Calu3 (cell line): ENCODE data around the gene SLC27A3. TPM values are rescaled to one million over a fixed set of nuclear protein-coding genes. Genes with fewer than 3 reads are reported as not detected.

ENCODE experiments used
- Bru-seq: library from RNA; stranded (reverse); fragments of 400-500 nt; gene quantifications from one replicate; lab custom pipeline; 2021; lab: Mats Ljungman, UMichigan
- BruChase-seq, 2 experiments: library from RNA; stranded (reverse); fragments of 400-500 nt; gene quantifications; one replicate each; lab custom pipeline; 2021; lab: Mats Ljungman, UMichigan
- BruUV-seq: library from RNA; stranded (reverse); fragments of 400-500 nt; replicated peaks from 2 replicates; lab custom pipeline; 2021; lab: Mats Ljungman, UMichigan
- CTCF ChIA-PET: fragments of 300-600 bp; sonication (Branson Sonifier 250); formaldehyde crosslinking; loops from one replicate; lab custom pipeline; 2022; ENCODE audit warnings: antibody characterized with exemption; lab: Charles Lee
- DNase-seq: peaks from one replicate; pipeline ENCODE4 v3.0.0; 2022
- H3K27ac Mint-ChIP-seq: one replicate; pipeline ENCODE4 v1.8.0; 2022; ENCODE audit warnings: mixed read lengths; ENCODE audit not compliant: unreplicated experiment
- H3K27me3 Mint-ChIP-seq: one replicate; pipeline ENCODE4 v1.8.0; 2022; ENCODE audit warnings: mixed read lengths; ENCODE audit not compliant: unreplicated experiment
- H3K36me3 Mint-ChIP-seq: one replicate; pipeline ENCODE4 v1.8.0; 2022; ENCODE audit warnings: mild to moderate bottlenecking, moderate library complexity, mixed read lengths; ENCODE audit not compliant: insufficient read depth, unreplicated experiment
- H3K4me1 Mint-ChIP-seq: one replicate; pipeline ENCODE4 v1.8.0; 2022; ENCODE audit warnings: mild to moderate bottlenecking, low read depth, mixed read lengths; ENCODE audit not compliant: unreplicated experiment
- H3K4me3 Mint-ChIP-seq: one replicate; pipeline ENCODE4 v1.8.0; 2022; ENCODE audit warnings: mild to moderate bottlenecking, low read depth, moderate library complexity, mixed read lengths; ENCODE audit not compliant: unreplicated experiment
- H3K9me3 Mint-ChIP-seq: one replicate; pipeline ENCODE4 v1.8.0; 2022; ENCODE audit warnings: low read depth, mixed read lengths; ENCODE audit not compliant: unreplicated experiment
- intact Hi-C: fragments of 100-400 bp; cut with micrococcal nuclease; formaldehyde crosslinking; loops from one replicate; pipeline ENCODE4 v1.10.0; 2022; ENCODE audit not compliant: unreplicated experiment
- long read RNA-seq: library from polyadenylated mRNA; stranded (forward); transcript quantifications from one replicate; pipeline ENCODE4 v2.0.0, GENCODE V29; 2022
- total RNA-seq: library from RNA; stranded (reverse); gene quantifications from 2 replicates; pipeline ENCODE4 v1.2.3, GENCODE V29; 2022
- TF ChIP-seq, protein P1 (sequence below): fragments of 200-600 bp; IDR thresholded peaks from one replicate; pipeline ENCODE4 v1.8.0; 2022; ENCODE audit warnings: antibody characterized with exemption; ENCODE audit not compliant: unreplicated experiment

Gene SLC27A3, protein sequence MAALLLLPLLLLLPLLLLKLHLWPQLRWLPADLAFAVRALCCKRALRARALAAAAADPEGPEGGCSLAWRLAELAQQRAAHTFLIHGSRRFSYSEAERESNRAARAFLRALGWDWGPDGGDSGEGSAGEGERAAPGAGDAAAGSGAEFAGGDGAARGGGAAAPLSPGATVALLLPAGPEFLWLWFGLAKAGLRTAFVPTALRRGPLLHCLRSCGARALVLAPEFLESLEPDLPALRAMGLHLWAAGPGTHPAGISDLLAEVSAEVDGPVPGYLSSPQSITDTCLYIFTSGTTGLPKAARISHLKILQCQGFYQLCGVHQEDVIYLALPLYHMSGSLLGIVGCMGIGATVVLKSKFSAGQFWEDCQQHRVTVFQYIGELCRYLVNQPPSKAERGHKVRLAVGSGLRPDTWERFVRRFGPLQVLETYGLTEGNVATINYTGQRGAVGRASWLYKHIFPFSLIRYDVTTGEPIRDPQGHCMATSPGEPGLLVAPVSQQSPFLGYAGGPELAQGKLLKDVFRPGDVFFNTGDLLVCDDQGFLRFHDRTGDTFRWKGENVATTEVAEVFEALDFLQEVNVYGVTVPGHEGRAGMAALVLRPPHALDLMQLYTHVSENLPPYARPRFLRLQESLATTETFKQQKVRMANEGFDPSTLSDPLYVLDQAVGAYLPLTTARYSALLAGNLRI
- total RNA-seq (9.0 and 11.9 TPM in 2 replicates), Bru-seq, nascent RNA (percentile 32 among the genes with signal in this experiment), BruChase-seq, experiment 1, labeled RNA remaining after a 6-hour chase (percentile 42 among the genes with signal in this experiment), BruChase-seq, experiment 2, labeled RNA remaining after a 2-hour chase (percentile 44 among the genes with signal in this experiment)
- long read RNA-seq, transcript SLC27A3-201 (10 exons, 3,351 nt) = major isoform, 6 of 12 reads
- long read RNA-seq, partial matches to known transcripts = 0 of 12 reads
- long read RNA-seq, other reads (novel, unspliced or antisense) = 6 of 12 reads

DNA sequence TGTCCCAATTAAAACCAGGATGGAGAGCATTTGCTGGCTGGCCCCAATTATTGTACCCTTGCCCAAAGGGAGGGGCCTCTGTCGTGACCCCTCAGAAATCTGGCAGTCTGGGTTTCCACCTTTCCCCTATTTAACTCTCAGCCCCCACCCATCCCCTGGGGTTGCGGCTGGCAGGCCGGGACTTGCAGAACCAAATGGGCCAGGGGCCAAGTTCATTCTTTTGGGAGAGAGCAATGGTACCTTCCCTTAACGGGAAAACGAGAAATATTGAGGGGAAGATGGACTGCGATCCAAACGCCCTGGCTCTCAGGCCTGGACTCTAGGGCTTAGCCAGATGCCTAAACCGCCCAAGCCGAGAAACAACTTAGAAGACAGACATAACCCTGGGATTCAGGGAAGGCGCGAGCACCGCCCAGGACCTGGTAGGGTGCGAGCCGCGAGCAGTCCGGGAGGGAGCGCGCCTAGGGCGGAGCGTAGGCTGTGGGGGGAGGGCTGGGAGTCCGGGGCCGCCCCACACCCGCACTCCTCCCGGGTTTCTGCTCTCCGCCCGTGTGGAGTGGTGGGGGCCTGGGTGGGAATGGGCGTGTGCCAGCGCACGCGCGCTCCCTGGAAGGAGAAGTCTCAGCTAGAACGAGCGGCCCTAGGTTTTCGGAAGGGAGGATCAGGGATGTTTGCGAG is at the start of gene SLC27A3:
Gene SLC27A3 (plus strand): TSS at position 628 of the 678 bp plus-strand sequence. CDS start 91 bp downstream, outside the sequence.
- peaks cover 45% of the 10 kb centered on the region for H3K36me3 Mint-ChIP-seq
- H3K9me3 Mint-ChIP-seq = no peaks in the 10 kb centered on the region
- CTCF ChIA-PET = interaction anchor here (0.6 to 1.4 kb wide), 5 partner anchors 18 to 498 kb away, joined by 3 to 4 read pairs (median 3); partner anchors contain the start of gene S100A13
- H3K4me3 Mint-ChIP-seq = peak within 1 kb of the TSS; percentile 74
- peaks cover 6% of the 10 kb centered on the region for H3K4me1 Mint-ChIP-seq
- DNase-seq = peak; percentile 42
- H3K27me3 Mint-ChIP-seq = peaks cover 12% of the 10 kb centered on the region
- BruUV-seq = no TSS peak
- intact Hi-C loops = no loop called here
- H3K27ac Mint-ChIP-seq = no peak within 1 kb of the TSS
- TF ChIP-seq, protein P1, sequence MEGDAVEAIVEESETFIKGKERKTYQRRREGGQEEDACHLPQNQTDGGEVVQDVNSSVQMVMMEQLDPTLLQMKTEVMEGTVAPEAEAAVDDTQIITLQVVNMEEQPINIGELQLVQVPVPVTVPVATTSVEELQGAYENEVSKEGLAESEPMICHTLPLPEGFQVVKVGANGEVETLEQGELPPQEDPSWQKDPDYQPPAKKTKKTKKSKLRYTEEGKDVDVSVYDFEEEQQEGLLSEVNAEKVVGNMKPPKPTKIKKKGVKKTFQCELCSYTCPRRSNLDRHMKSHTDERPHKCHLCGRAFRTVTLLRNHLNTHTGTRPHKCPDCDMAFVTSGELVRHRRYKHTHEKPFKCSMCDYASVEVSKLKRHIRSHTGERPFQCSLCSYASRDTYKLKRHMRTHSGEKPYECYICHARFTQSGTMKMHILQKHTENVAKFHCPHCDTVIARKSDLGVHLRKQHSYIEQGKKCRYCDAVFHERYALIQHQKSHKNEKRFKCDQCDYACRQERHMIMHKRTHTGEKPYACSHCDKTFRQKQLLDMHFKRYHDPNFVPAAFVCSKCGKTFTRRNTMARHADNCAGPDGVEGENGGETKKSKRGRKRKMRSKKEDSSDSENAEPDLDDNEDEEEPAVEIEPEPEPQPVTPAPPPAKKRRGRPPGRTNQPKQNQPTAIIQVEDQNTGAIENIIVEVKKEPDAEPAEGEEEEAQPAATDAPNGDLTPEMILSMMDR = no peak

DNA sequence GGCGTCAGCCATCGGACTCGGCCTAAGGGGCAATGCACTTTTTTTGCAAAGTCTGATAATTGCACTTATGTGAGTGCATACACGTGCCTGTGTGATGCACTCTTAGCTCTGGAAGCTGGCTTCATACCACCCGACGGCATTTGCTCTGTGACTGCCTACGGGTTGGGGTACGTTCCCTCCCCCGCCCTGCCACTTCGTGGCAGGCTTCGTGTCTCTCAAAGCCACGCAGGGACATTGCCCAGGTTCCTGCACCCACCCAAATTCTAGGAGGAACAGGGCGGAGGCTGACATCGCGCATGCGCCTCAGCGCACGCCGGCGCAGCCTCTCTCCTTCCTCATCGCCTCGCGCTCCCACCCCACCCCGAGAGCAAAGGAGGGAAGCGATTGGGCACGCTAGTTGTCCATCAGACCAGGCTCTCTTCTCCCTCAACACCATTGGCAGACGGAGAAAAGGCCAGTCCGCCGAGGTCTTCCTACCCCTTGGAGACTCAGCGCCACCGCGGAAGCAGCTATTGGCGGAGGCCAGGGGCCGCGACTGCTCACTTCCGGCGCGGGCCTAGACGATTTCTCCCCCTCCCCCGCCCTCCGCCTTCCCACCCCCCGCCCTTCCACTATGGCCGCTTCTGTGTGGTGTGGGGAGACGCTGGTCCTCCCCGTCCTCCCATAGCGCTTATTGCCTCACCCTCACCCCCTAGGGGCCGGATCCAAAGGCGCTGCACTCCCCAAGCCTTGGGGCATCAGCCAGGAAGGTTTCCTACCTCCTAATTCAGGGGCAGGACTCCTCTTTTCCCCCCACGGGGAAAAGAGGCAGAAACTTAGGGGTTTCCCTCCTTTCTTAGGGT is 47.5 kb upstream of the SLC27A3 start, which contains the start of gene INTS3:
Gene INTS3 (plus strand): TSS at position 588 of the 842 bp plus-strand sequence. CDS start 585 bp downstream, outside the sequence.
- H3K4me1 Mint-ChIP-seq = peaks cover 37% of the 10 kb centered on the region
- H3K9me3 Mint-ChIP-seq = no peaks in the 10 kb centered on the region
- DNase-seq = peak; percentile 99
- BruUV-seq = no TSS peak
- TF ChIP-seq, protein P1 = no peak
- no peaks in the 10 kb centered on the region for H3K27me3 Mint-ChIP-seq
- peaks cover 36% of the 10 kb centered on the region for H3K36me3 Mint-ChIP-seq
- CTCF ChIA-PET = interaction anchor here (0.6 to 1.0 kb wide), 15 partner anchors 12 to 832 kb away, joined by 3 to 9 read pairs (median 4); partner anchors contain the start of genes ILF2 and NPR1
- H3K4me3 Mint-ChIP-seq = peak within 1 kb of the TSS; percentile 89
- intact Hi-C loops = no loop called here
- peak within 1 kb of the TSS; percentile 95 for H3K27ac Mint-ChIP-seq

DNA sequence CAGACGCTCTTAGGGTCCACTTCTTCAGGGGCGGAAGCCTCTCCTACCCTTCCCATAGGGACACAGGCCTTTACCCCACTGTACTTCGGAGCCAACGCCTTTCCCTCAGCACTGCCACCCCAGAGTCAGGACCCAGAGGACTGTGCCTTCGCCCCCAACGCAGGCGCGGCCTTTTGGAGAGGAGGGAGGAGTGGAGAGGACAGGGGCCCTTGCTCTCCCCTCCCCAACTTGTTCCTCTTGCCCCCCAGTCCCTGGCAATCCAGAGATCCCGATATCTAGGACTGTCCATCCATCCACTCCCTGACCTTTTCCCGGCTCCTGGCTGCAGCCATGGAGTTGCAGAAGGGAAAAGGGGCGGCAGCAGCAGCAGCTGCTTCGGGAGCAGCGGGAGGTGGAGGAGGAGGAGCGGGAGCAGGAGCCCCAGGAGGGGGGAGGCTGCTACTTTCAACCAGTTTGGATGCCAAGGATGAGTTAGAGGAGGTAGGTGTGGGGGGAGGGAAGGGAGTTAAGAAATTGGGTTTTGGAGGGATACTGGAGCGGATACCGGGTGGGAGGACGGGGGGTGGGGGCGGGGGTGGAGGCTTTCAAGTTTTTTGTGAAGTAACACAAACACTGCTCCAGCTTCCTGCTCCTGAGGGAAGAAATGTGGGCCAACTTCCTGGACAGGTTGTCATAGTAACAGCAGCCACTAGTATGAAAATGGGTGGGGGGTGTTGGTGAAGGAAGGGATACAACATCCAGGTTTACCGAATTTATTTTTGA is 46.7 kb upstream of the SLC27A3 start:
- peak overlapping the region; percentile 89 for H3K4me3 Mint-ChIP-seq
- peak; percentile 36 for DNase-seq
- intact Hi-C loops = no loop called here
- H3K36me3 Mint-ChIP-seq = peaks cover 41% of the 10 kb centered on the region
- H3K27ac Mint-ChIP-seq = peak overlapping the region; percentile 95
- H3K27me3 Mint-ChIP-seq = no peaks in the 10 kb centered on the region
- peaks cover 37% of the 10 kb centered on the region for H3K4me1 Mint-ChIP-seq
- CTCF ChIA-PET = interaction anchor here (0.8 to 1.0 kb wide), 5 partner anchors 13 to 213 kb away, joined by 3 to 9 read pairs (median 3); partner anchors contain the start of gene ILF2
- H3K9me3 Mint-ChIP-seq = no peaks in the 10 kb centered on the region
- TF ChIP-seq, protein P1 = no peak
- TSS peak; percentile 85 for BruUV-seq
